Spleen (tissue), 11 donors: ENCODE results near the gene NAA15. TPM values are rescaled to one million over a fixed set of nuclear protein-coding genes. Genes with fewer than 3 reads are reported as not detected.

Source experiments
- DNase-seq: peaks from one replicate; pipeline ENCODE4 v3.0.0-alpha.2; 2020
- H3K27ac ChIP-seq, 8 donors: fragments of 200-600 bp; sonication (generic) in 7 of 8; 1 replicate in 4 of 8; 2 replicates in 4 of 8; pipeline versions ENCODE4 v1.5.0 to v1.8.0; 2016 to 2021; ENCODE audit warnings: inconsistent platforms in 4 of 8, mild to moderate bottlenecking in 4 of 8, moderate library complexity in 1 of 8
- H3K27me3 ChIP-seq, 7 donors: fragments of 200-600 bp; sonication (generic) in 6 of 7; replicated peaks in 1 of 7; 1 replicate in 4 of 7; 2 replicates in 3 of 7; pipeline versions ENCODE4 v1.5.0 to v1.8.0; 2016 to 2021; ENCODE audit warnings: inconsistent platforms in 3 of 7, mild to moderate bottlenecking in 1 of 7
- H3K36me3 ChIP-seq, 6 donors: fragments of 200-600 bp; sonication (generic) in 5 of 6; 1 replicate in 4 of 6; 2 replicates in 2 of 6; pipeline versions ENCODE4 v1.5.0 to v1.8.0; 2016 to 2021; ENCODE audit warnings: inconsistent platforms in 2 of 6
- H3K4me1 ChIP-seq, 6 donors: fragments of 200-600 bp; sonication (generic) in 5 of 6; 1 replicate in 3 of 6; 2 replicates in 3 of 6; pipeline versions ENCODE4 v1.5.0 to v1.8.0; 2016 to 2021; ENCODE audit warnings: inconsistent platforms in 3 of 6
- H3K4me3 ChIP-seq, 8 donors: fragments of 200-600 bp; sonication (generic) in 7 of 8; 1 replicate in 4 of 8; 2 replicates in 4 of 8; pipeline versions ENCODE4 v1.5.0 to v1.8.0; 2016 to 2021; ENCODE audit warnings: inconsistent platforms in 4 of 8, mild to moderate bottlenecking in 4 of 8, moderate library complexity in 2 of 8
- H3K9me3 ChIP-seq, 8 donors: fragments of 200-600 bp; sonication (generic) in 7 of 8; 1 replicate in 4 of 8; 2 replicates in 4 of 8; pipeline versions ENCODE4 v1.5.0 to v1.8.0; 2016 to 2021; ENCODE audit warnings: inconsistent platforms in 4 of 8
- POLR2A ChIP-seq, 3 donors: fragments of 450-650 bp; IDR thresholded peaks; one replicate each; pipeline ENCODE4 v1.5.1; 2017; ENCODE audit warnings: antibody characterized with exemption in 3 of 3, mild to moderate bottlenecking in 1 of 3
- POLR2AphosphoS5 ChIP-seq, 3 donors: sonication (generic); formaldehyde crosslinking; IDR thresholded peaks; one replicate each; pipeline ENCODE4 v1.5.1; 2017; ENCODE audit warnings: antibody characterized with exemption in 3 of 3
- WGBS, 5 donors: extraction: QIAGEN DNeasy Blood & Tissue Kit in 3 of 5; methylation state at CpG; one replicate each; pipeline versions ENCODE4 v1.1.5 to v1.1.7; 2013 to 2018; 5-methylcytosine and 5-hydroxymethylcytosine counted together
- intact Hi-C: fragments of 100-400 bp; cut with DNase I; formaldehyde crosslinking; loops from one replicate; pipeline ENCODE4 v1.15.0; 2023; ENCODE audit warnings: low total_unique reads
- polyA plus RNA-seq, 3 donors: library from polyadenylated mRNA; stranded (reverse); fragments of 200-250 nt; gene quantifications; one replicate each; pipeline ENCODE4 v1.2.1, GENCODE V29; 2013
- total RNA-seq, 7 donors: library from RNA; depleted of rRNA in 3 of 7; stranded (reverse); fragments of >200 nt in 3 of 7; fragmentation: NEBNext Ultra II Directional in 4 of 7; extraction: Animal tissue kit (Norgen Biotek cat#: 25700) in 4 of 7; gene quantifications; one replicate each; pipeline versions ENCODE4 v1.1.0 to v1.2.1, GENCODE V29; 2016 to 2021
- TF ChIP-seq, protein P1 (sequence below), 11 experiments: fragments of 200-600 bp in 7 of 11; fragments of 450-650 bp in 4 of 11; sonication (generic) in 4 of 11; IDR thresholded peaks in 8 of 11; conservative IDR thresholded peaks in 3 of 11; 1 replicate in 7 of 11; 2 replicates in 4 of 11; pipeline versions ENCODE4 v1.4.0 to v1.8.0; 2016 to 2021; ENCODE audit warnings: antibody characterized with exemption in 11 of 11, inconsistent platforms in 4 of 11, mild to moderate bottlenecking in 1 of 11
- donor health status: healthy with polysubstance abuse.
- donor health status: DM: no; HTN: no; CAD: no; lungs with moderate emphysema.
- donor health status: DM: no; HTN: no; CAD: no.
- donor health status: Bipolar disorder and iron deficiency.
- donor health status: healthy.
- donor health status: DM: no; HTN: no; CAD: no.
- donor health status: DM: yes; HTN: yes; CAD: no.

Gene NAA15
- total and polyA plus RNA-seq, 10 donors = 5.4 to 66.7 (median 37.8) TPM

DNA sequence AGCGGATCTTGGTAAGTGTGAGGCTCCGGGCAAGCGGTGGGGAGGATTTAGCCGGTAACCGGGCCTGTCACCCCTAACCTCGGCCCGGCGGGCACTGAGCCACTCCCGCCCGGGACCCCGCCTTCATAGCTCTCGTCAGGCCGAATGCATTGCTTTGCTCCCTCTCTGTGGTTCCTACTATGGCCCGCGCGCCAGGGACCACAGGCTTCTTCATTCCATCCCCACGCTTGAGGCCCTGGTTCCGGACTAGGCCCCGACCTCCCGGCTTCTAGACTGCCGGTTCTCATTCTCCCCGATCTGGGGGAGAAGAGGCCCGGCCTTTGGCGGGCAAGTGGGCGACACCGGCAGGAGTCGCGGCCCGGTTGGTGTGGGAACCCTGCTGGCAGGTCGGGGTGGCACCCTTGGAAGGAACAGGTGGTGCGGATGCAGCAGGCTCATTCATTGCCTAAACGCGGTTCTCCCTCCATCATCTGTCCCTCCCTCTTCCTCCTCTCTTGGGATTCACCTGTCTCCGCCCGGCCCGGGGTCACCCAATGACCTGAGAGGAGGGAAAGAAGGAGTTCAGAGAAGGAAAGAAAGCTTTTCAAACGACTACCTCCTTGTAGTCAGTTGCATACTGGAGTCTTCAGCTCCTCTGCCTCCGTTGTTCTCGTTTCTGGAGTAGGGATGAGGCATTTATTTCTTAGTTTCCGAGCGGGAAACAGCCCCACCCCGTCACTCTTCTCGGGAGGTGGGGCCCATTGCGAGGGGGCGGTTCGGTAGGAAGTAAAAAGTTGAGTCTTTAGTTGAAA is 711 bp downstream of the NAA15 start, which contains the start of gene NDUFC1:
Gene NDUFC1 (minus strand): TSS at position 657 of the 791 bp plus-strand sequence. CDS start 6,679 bp downstream, outside the sequence.
- Histone ChIP-seq H3K36me3 (peaks cover 0 to 20% (median 0%) of the 10 kb centered on the region in 6 donors), H3K9me3 (peaks cover 0 to 5% (median 0%) of the 10 kb centered on the region in 8 donors), H3K4me3 (peak within 1 kb of the TSS; percentile 70 to 100 (median 94)), H3K27me3 (no peaks in the 10 kb centered on the region), H3K27ac (peak within 1 kb of the TSS; percentile 90 to 96 (median 94)), H3K4me1 (peaks cover 26 to 82% (median 49%) of the 10 kb centered on the region in 6 donors)
- WGBS, 5 donors = 0 to 1% (median 0%) methylated on average over 38 to 46 of the region's 46 CpGs
- peak; percentile 91 for DNase-seq
- intact Hi-C loops = no loop called here
- TF ChIP-seq, protein P1, sequence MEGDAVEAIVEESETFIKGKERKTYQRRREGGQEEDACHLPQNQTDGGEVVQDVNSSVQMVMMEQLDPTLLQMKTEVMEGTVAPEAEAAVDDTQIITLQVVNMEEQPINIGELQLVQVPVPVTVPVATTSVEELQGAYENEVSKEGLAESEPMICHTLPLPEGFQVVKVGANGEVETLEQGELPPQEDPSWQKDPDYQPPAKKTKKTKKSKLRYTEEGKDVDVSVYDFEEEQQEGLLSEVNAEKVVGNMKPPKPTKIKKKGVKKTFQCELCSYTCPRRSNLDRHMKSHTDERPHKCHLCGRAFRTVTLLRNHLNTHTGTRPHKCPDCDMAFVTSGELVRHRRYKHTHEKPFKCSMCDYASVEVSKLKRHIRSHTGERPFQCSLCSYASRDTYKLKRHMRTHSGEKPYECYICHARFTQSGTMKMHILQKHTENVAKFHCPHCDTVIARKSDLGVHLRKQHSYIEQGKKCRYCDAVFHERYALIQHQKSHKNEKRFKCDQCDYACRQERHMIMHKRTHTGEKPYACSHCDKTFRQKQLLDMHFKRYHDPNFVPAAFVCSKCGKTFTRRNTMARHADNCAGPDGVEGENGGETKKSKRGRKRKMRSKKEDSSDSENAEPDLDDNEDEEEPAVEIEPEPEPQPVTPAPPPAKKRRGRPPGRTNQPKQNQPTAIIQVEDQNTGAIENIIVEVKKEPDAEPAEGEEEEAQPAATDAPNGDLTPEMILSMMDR (IDR thresholded peaks at IDR 0.05 in 8 of 11, conservative IDR thresholded peaks at IDR 0.05 in 3 of 11) = peak in 7 of 11 experiments; percentile 11 to 51 (median 32)
- TF ChIP-seq POLR2AphosphoS5 (IDR thresholded peaks at IDR 0.05) (peak in 1 of 3 donors; percentile 62), POLR2A (IDR thresholded peaks at IDR 0.05) (no peak)

DNA sequence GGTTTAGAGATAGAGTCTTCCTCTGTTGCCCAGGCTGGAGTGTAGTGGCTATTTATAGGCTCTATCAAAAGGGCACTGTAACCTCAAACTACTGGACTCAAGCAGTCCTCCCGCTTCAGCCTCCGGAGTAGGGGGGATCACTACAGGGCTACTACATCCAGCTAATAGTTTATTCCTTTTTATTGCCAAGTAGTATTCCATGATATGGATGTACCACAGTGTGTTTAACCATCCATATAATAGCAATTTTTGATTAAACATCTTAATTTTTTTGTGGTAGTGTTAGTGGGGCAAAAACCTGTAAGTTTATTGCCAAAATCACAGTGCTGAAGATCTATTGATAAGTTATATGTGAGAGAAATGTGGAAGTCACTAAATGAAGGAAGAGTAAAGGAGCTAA is 3.6 kb downstream of the NAA15 start:
- intact Hi-C loops = no loop called here
- no peaks in the 10 kb centered on the region for H3K27me3 ChIP-seq
- no peak overlapping the region for H3K27ac ChIP-seq
- peaks cover 0 to 5% (median 0%) of the 10 kb centered on the region in 8 donors for H3K9me3 ChIP-seq
- no peak overlapping the region for H3K4me3 ChIP-seq
- WGBS, 5 donors = 96 to 98% (median 96%) methylated on average over 2 of the region's 2 CpGs
- TF ChIP-seq POLR2AphosphoS5 (IDR thresholded peaks at IDR 0.05) (no peak), POLR2A (IDR thresholded peaks at IDR 0.05) (no peak)
- TF ChIP-seq, protein P1 (IDR thresholded peaks at IDR 0.05 in 8 of 11, conservative IDR thresholded peaks at IDR 0.05 in 3 of 11) = no peak
- no peak for DNase-seq
- H3K36me3 ChIP-seq = peaks cover 0 to 29% (median 0%) of the 10 kb centered on the region in 6 donors
- peaks cover 19 to 85% (median 46%) of the 10 kb centered on the region in 6 donors for H3K4me1 ChIP-seq

DNA sequence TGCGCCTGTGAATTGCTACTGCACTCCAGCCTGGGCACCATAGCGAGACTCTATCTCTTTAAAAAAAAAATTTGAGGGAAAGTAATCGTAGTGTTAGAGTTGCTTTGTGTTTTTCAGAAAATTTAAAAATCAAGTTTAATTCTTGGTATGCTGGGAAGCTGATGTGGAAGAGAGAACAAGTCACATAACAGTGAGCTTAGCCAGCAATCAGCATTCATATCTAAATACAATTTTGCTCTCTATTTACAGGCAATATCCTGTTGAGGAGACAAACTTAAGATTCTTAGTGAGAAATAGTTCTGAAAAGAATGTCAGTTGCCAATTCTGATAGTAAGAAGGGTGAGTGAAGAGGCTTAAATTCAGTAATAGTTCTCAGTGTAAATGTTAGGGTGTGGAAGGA is 10.6 kb downstream of the NAA15 start:
- Histone ChIP-seq H3K27ac (peak overlapping the region in 4 of 8 donors; percentile 54 to 75 (median 63)), H3K36me3 (peaks cover 0 to 10% (median 0%) of the 10 kb centered on the region in 6 donors), H3K27me3 (no peaks in the 10 kb centered on the region), H3K9me3 (no peaks in the 10 kb centered on the region), H3K4me3 (no peak overlapping the region), H3K4me1 (peaks cover 35 to 91% (median 67%) of the 10 kb centered on the region in 6 donors)
- TF ChIP-seq, protein P1 (IDR thresholded peaks at IDR 0.05 in 8 of 11, conservative IDR thresholded peaks at IDR 0.05 in 3 of 11) = no peak
- TF ChIP-seq POLR2AphosphoS5 (IDR thresholded peaks at IDR 0.05) (no peak), POLR2A (IDR thresholded peaks at IDR 0.05) (no peak)
- DNase-seq = no peak
- 84 to 89% (median 87%) methylated on average over 3 of the region's 3 CpGs for WGBS, 5 donors
- intact Hi-C loops = no loop called here
